AG09319 (cell line): Measurements from ENCODE around the gene SERTAD3.
"Not testable (repeated sequence)": the region's sequence is repeated elsewhere in the genome, so short reads cannot be mapped to it uniquely, and the experiment has no call there.

Experiments used
- DNase-seq: peaks from one replicate; pipeline ENCODE4 v3.0.0-alpha.2; 2010; ENCODE audit warnings: low read depth; ENCODE audit errors: extremely low read depth
- CTCF ChIP-seq: IDR thresholded peaks from 2 replicates; pipeline ENCODE4 v1.5.1; 2011; ENCODE audit warnings: low read depth, mild to moderate bottlenecking, inconsistent platforms, low read length, moderate library complexity

Gene SERTAD3

GRCh38 chr19:40431698-40432097, 12.4 kb downstream of the SERTAD3 start:
- DNase-seq = no peak
- TF ChIP-seq CTCF = no peak

- not testable (repeated sequence) for DNase-seq
Measured at GRCh38 chr19:40430242-40430641, 13.9 kb downstream of the SERTAD3 start.

GRCh38 chr19:40428197-40428596, 15.9 kb downstream of the SERTAD3 start:
- not testable (repeated sequence) for DNase-seq

DNA sequence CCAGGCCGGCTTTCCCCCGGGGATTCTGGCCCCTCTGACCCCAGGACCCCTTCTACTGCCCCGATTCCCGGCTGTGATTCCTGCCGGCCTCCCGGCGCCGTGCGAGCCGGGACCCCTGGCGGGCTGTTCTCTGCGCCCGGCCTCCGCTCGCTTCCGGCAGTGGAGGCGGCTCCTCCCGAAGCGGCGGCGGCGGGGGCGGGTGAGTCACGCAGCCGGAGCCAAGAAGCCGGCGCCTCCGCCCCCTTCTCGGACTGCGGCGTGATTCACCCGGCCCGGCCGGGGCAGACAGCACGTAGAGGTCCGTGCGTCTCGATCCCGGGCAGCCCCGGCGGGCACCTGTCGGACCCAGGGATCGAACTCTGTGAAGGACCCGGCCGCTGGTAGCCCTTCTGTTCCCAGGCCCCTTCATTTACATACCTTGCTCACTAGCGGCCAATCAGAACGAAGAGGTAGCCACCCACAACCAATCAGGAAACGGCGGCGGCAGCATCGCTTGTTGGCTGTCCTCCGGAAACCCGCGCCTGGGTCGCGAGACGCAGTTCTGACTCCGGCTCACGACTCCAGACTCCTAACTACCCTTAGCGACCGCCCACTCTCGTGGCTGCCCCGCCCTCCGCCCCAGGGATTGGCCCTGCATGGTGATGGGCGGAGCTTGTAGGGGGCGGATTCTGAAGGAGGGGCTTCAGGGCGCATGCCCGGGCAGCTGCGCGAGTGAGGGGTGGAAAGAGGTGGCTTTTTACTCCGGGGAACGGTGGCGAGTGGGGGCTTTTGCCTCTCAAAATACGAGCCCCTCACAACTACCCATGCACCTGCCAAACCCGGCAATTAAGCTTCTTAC, 18.5 kb downstream of the SERTAD3 start, which contains the start of gene SERTAD1:
SERTAD1 (minus strand) TSS at position 543 of the 838 bp plus-strand sequence. CDS start 2,446 bp downstream, outside the sequence.
- DNase-seq = peak; percentile 98
- TF ChIP-seq CTCF = peak; percentile 62

GRCh38 chr19:40424637-40425449, 19.3 kb downstream of the SERTAD3 start:
- DNase-seq = no peak
- TF ChIP-seq CTCF = no peak

GRCh38 chr19:40423938-40424337, 20.2 kb downstream of the SERTAD3 start:
- no peak for DNase-seq
- TF ChIP-seq CTCF = no peak

GRCh38 chr19:40422748-40423566, 21.2 kb downstream of the SERTAD3 start:
- DNase-seq = no peak

More at GRCh38 chr19:40422748-40423566, 21.2 kb downstream of the SERTAD3 start:
- no peak for TF ChIP-seq CTCF
